Activated naive CD4-positive, alpha-beta T cell (primary cell): Measurements from ENCODE around the gene MYOZ2.

Experiments used
- DNase-seq, 4 experiments: peaks; one replicate each; lab custom pipeline; 2025; lab: John Stamatoyannopoulos, UW

The MYOZ2 gene

DNA sequence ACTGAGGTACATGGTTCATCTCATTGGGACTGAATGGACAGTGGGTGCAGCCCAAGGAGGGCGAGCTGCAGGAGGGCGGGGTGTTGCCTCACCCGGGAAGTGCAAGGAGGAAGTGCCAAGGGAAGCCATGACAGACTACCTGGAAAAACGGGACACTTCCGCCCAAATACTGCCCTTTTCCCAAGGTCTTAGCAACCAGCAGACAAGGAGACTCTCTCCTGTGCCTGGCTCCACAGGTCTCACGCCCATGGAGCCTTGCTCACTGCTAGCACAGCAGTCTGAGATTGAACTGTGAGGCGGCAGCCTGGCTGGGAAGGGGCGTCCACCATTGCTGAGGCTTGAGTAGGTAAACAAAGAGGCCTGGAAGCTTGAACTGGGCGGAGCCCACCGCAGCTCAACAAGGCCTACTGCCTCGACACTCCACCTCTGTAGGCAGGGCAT lies 62.2 kb downstream of the MYOZ2 start:
- no peak for DNase-seq

DNA sequence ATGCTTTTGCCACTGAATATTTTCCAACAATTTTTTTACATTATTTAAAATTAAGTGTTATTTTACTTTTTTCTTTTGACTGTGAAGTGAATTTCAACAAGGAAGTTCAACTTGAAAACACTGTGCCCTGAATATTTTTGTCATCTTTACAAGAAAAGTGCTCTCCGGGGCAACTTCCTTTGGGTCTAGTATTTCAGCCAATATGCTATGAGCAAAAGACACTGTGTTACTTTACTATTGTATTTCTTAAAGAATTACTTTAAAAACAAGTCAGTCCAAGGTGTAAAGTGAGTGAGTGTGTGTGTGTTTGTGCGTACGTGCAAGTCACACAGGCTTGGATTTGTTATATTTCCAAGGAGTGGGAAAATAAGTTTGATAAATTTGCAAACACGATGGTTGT lies 69.3 kb downstream of the MYOZ2 start:
- no peak for DNase-seq

GRCh38 chr4:119205690-119206089 lies 70.1 kb downstream of the MYOZ2 start:
- DNase-seq: no peak

GRCh38 chr4:119206178-119206577 lies 70.5 kb downstream of the MYOZ2 start:
- no peak for DNase-seq

- DNase-seq: no peak
Measured at GRCh38 chr4:119207051-119207450, 71.4 kb downstream of the MYOZ2 start.

DNA sequence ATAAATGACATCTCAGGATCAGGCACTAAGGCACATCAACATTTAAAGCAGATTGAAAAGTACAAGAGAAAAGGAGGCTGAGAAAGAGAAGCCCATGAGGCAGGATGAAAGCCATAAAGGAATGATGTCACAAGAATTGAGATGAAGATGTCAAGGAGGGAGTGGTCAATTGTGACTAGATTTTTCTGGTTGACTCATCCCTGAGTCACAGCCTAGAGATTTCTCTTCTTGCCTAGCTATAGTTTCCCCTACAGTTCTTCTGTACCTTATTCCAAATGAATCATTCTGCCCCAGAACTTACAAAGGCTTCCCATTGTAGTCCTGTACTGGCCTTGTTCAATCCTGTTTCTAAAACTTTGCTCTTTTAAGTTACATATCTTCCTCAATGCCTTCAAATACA lies 73.4 kb downstream of the MYOZ2 start:
- DNase-seq: no peak

DNA sequence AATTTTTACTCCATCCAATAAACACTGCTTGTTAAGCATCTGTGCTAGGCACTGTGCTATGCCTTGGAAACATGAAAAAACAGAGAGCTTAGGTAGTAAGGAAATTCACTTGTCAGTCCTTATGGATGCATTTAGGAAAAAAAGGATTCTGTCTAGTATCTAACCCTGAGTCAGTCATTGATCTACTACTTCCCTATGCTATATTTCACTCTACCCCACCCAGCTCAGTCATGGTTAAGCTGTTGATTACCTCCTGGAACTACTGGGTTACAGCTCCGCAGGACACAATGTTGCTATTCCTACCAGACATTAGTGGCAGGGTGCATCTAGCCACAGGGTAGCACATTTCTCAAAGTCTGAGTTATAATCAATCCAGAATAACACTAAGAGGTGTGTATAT lies 74.0 kb downstream of the MYOZ2 start:
- DNase-seq: no peak

DNA sequence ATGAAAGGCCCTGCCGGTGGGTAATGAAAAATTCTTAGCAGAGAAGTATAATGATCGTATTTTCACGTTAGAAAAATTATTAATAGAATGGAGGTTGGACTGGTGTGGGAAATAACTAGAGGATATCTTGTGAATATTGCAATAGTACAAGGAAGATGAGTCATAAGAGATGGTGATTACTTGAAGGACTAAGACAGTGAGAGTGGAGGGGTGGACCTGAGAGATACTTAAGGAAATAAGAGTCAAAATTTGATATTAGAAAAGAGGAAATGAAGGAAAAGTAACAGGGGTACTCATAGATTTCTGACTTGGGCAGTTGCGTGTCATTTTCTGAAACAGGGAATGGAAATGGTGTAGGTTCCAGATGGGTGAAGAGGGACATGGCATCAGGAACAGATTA lies 75.1 kb downstream of the MYOZ2 start:
- DNase-seq: no peak

DNA sequence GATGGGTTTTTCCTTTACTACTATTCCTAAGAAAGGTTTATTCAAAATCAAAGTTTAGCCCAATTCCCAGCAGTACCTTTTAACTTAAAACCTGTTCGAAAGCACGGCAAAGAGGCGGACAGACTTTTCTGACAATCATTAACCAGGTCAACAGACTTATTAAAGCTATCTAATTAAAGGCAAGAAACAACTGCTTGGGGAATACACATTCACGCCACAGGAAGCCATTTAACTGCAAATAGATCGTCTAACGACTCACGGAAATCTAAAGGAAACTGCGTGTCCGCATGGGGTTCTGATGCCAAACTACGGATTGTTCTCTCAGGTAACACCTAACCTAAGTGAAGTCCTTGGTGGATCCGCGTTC lies 76.2 kb downstream of the MYOZ2 start:
- peak in 1 of 4 experiments; percentile 36 for DNase-seq

- DNase-seq: peak; percentile 93 to 98 (median 96)
Measured at GRCh38 chr4:119212234-119212963, 76.8 kb downstream of the MYOZ2 start, which contains the start of gene USP53. USP53 (plus strand) TSS chr4:119212713; CDS start chr4:119239760, 27,047 bp downstream.

- DNase-seq: peak; percentile 16 to 57 (median 43)
Measured at GRCh38 chr4:119212964-119213606, 77.5 kb downstream of the MYOZ2 start.

GRCh38 chr4:119218093-119218492 lies 82.5 kb downstream of the MYOZ2 start:
- no peak for DNase-seq

GRCh38 chr4:119221412-119221811 lies 85.8 kb downstream of the MYOZ2 start:
- no peak for DNase-seq

- no peak for DNase-seq
Measured at GRCh38 chr4:119227690-119228089, 92.1 kb downstream of the MYOZ2 start.

DNA sequence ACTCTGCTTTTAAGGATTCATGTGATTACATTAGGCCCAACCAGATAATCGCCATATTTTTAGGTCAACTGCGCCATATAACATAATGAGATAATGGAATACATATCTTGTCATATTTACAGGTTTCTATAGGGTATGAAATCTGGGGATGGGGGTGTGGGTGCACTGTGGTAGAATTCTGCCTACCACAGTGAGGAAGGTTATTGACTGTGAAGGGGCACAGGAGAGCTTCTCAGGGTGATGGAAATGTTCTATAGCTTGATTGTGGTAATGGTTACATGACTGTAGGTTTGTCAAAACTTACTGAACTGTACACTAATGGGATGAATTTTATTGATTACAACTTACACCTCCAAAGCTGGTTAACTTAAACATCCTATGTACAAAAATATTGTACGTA lies 92.8 kb downstream of the MYOZ2 start:
- DNase-seq: no peak

DNA sequence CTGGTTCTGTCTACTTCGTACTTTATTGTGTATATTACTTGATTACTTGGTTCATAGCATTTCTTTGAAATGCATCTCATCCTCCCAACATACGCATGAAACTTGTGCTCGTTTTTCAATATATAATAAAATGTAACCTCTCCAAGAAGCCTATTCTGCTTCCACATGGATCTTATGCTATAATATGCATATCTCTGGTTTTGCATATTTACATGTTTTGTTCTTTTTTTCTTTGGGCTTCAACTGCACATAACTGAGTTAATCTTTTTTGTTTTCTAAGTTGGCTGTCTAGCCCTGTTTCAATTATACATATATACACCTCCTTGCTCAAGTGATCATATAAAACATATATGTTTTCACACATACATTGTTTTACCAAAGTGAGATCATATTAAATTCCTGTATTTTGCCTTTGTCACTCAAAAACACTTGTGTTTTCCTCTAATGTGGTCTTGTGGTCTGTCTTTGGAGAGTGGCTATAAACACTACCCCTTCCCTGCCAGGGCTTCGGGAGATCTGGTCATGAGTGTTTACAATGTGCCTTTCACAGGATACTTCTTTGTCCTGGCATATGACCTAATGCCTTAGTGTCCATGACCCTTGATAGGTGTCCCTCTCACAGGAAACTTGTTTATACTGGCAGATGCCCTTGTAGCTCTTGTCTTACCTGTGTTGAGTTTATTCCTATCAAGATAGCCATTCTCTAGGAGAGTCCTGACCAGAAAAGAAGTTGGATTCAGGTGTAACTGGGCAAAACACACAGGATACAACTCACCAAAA lies 94.5 kb downstream of the MYOZ2 start:
- no peak for DNase-seq

GRCh38 chr4:119231491-119231890 lies 95.9 kb downstream of the MYOZ2 start:
- DNase-seq: no peak

DNA sequence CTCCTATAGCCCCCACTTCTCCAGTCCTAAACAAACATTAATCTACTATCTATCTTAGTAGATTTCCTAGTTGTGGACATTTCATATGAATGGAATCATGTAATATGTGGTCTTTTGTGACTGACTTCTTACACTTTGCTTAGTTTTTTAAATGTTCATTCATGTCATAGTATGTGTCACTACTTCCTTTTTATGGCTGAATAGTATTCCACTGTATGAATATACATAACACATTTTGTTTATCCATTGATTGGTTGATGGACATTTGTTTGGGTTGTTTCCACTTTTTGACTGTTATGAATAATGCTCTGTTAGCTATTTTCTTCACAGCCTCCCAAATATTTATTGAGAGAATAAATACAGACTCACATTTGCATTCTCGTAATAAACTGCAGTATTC lies 96.7 kb downstream of the MYOZ2 start:
- DNase-seq: no peak

- DNase-seq: no peak
Measured at GRCh38 chr4:119233191-119233590, 97.6 kb downstream of the MYOZ2 start.

GRCh38 chr4:119233750-119234149 lies 98.1 kb downstream of the MYOZ2 start:
- no peak for DNase-seq

- DNase-seq: no peak
Measured at GRCh38 chr4:119237201-119237600, 101.6 kb downstream of the MYOZ2 start.
